Vagina (tissue), 2 donors: Measurements from ENCODE around the gene KIAA1191.

ENCODE experiments used
- CTCF ChIP-seq, 3 experiments: fragments of 450-650 bp in 2 of 3; fragments of 200-600 bp in 1 of 3; sonication (generic) in 1 of 3; IDR thresholded peaks; one replicate each; pipeline ENCODE4 v1.5.1; 2017 to 2019; ENCODE audit warnings: antibody characterized with exemption in 3 of 3, mild to moderate bottlenecking in 2 of 3, moderate library complexity in 2 of 3
- POLR2A ChIP-seq, 2 donors: fragments of 450-650 bp; IDR thresholded peaks; one replicate each; pipeline ENCODE4 v1.6.1; 2017; ENCODE audit warnings: antibody characterized with exemption in 2 of 2, mild to moderate bottlenecking in 2 of 2, moderate library complexity in 2 of 2
- POLR2AphosphoS5 ChIP-seq, 2 donors: sonication (generic); formaldehyde crosslinking; IDR thresholded peaks; one replicate each; pipeline ENCODE4 v1.9.0; 2017; ENCODE audit warnings: antibody characterized with exemption in 2 of 2, mild to moderate bottlenecking in 2 of 2, low read depth in 1 of 2; ENCODE audit not compliant: insufficient read depth in 1 of 2

GRCh38 chr5:176353533-176353932 is 8.0 kb downstream of the KIAA1191 start:
- TF ChIP-seq POLR2AphosphoS5 (IDR thresholded peaks at IDR 0.05; ENCODE audit: insufficient read depth in 1 of 2, low read depth in 1 of 2), result no peak
- TF ChIP-seq POLR2A (IDR thresholded peaks at IDR 0.05), result no peak
- TF ChIP-seq CTCF (IDR thresholded peaks at IDR 0.05), result no peak
